ENCODE measurements around the gene MLLT3.

MLLT3 gene

GRCh38 chr9:20419533-20419932, 202.8 kb downstream of the MLLT3 start:
- no peak for TF ChIP-seq CTCF (IDR thresholded peaks at IDR 0.05; ENCODE audit: low read depth, low read length)
- H3K4me3 ChIP-seq (ENCODE audit: low read depth, low read length): no peak overlapping the region

- H3K4me3 ChIP-seq (ENCODE audit: low read depth, low read length): no peak overlapping the region
- no peak for TF ChIP-seq CTCF (IDR thresholded peaks at IDR 0.05; ENCODE audit: low read depth, low read length)
Observed at GRCh38 chr9:20418485-20418884, 203.8 kb downstream of the MLLT3 start.

- H3K4me3 ChIP-seq (ENCODE audit: low read depth, low read length): no peak overlapping the region
- TF ChIP-seq CTCF (IDR thresholded peaks at IDR 0.05; ENCODE audit: low read depth, low read length): no peak
Observed at GRCh38 chr9:20417373-20418080, 204.8 kb downstream of the MLLT3 start.

GRCh38 chr9:20414150-20414549, 208.1 kb downstream of the MLLT3 start:
- TF ChIP-seq CTCF (IDR thresholded peaks at IDR 0.05; ENCODE audit: low read depth, low read length): no peak
- H3K4me3 ChIP-seq (ENCODE audit: low read depth, low read length): no peak overlapping the region

GRCh38 chr9:20409321-20410092, 212.8 kb downstream of the MLLT3 start:
- H3K4me3 ChIP-seq (ENCODE audit: low read depth, low read length): no peak overlapping the region
- TF ChIP-seq CTCF (IDR thresholded peaks at IDR 0.05; ENCODE audit: low read depth, low read length): no peak

GRCh38 chr9:20408513-20408912, 213.8 kb downstream of the MLLT3 start:
- TF ChIP-seq CTCF (IDR thresholded peaks at IDR 0.05; ENCODE audit: low read depth, low read length): no peak
- H3K4me3 ChIP-seq (ENCODE audit: low read depth, low read length): no peak overlapping the region

- H3K4me3 ChIP-seq (ENCODE audit: low read depth, low read length): no peak overlapping the region
- no peak for TF ChIP-seq CTCF (IDR thresholded peaks at IDR 0.05; ENCODE audit: low read depth, low read length)
Observed at GRCh38 chr9:20407013-20407412, 215.3 kb downstream of the MLLT3 start.

All from WI38 (cell line).